ENCODE results near the gene ZBTB14.

DNA sequence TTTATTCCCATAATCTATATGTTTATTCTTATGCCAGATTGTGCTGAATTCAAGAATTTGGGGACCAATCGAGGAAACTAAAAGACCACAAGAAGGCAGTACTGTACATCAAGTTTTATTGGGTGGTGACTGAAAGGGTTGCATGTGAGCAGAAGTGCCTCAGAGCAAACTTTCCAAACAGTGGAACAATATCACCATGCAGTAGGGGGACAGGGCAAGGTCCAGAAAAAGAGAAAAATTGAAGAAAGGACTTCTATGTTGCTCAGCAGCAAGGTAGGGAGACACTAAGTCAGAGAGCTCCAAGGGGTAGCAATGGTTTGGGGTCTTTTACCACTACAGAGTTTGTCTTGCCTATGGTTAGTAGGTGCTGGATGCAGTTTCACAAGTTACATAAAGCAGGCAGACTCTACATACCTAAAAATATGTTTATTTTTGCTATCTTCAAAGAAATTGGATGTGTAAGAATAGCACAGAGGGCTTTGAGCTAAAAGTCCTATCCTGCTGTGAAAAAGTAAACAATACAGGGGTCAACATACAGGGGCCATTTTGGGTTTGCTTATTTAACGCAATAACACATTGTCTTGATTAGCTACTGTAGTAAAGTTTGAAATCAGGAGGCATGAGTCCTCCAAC lies 43.8 kb upstream of the ZBTB14 start:
- no peak for TF ChIP-seq POLR2AphosphoS5 (IDR thresholded peaks at IDR 0.05; ENCODE audit: low read depth, low read length)
- no peak for TF ChIP-seq TAF1 (IDR thresholded peaks at IDR 0.05; ENCODE audit: borderline replicate concordance, low read depth, low read length)

Measured in GM12892 (cell line).